ENCODE measurements around the gene DPH1.

DPH1 gene

DNA sequence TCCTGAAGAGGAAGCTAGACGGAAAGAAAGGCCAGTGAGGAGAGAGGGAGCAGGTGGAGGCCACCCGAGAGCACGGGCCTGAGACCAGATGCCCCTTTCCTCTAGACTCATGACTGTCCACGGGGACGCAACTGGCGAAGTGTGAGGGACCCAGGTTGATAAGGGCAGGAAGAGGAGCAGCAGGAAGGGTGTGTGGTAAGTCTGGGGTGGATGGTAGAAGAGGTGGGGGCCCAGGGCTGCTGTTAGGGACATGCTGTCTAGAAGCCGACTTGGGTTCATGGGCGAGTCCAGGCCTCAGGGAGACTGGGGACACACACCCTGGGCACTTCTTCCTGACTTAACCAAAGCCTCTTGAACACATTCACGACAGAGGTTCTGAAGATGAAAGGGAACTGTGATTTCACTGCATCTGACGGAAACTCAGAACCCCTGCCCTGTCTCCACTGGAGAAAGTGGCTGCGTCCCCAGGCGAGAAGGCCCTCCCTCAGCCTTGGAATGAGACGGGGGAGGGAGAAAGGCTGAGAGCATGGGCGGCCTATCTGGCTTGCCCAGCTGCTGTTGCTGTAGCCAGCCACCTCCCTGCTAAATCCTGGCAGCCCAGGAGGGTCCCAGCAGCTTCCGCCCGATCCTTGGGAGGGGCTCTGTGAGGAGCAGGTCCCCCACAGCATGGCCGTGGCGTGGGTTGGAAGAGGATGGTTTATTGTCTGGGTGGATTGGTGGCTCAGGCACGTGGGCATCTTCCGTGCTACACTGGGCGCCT is 30.9 kb downstream of the DPH1 start:
- in situ Hi-C loops (cut with MboI; ENCODE audit: low sequenced_read_pairs, unreplicated experiment), result no loop called here
- DNase-seq (ENCODE audit: low spot score), result peak; percentile 27
- TF ChIP-seq, protein P1, sequence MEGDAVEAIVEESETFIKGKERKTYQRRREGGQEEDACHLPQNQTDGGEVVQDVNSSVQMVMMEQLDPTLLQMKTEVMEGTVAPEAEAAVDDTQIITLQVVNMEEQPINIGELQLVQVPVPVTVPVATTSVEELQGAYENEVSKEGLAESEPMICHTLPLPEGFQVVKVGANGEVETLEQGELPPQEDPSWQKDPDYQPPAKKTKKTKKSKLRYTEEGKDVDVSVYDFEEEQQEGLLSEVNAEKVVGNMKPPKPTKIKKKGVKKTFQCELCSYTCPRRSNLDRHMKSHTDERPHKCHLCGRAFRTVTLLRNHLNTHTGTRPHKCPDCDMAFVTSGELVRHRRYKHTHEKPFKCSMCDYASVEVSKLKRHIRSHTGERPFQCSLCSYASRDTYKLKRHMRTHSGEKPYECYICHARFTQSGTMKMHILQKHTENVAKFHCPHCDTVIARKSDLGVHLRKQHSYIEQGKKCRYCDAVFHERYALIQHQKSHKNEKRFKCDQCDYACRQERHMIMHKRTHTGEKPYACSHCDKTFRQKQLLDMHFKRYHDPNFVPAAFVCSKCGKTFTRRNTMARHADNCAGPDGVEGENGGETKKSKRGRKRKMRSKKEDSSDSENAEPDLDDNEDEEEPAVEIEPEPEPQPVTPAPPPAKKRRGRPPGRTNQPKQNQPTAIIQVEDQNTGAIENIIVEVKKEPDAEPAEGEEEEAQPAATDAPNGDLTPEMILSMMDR (IDR thresholded peaks at IDR 0.05; ENCODE audit: borderline replicate concordance, control extremely low read depth, extremely low read depth, insufficient read depth, missing control alignments), result no peak

DNA sequence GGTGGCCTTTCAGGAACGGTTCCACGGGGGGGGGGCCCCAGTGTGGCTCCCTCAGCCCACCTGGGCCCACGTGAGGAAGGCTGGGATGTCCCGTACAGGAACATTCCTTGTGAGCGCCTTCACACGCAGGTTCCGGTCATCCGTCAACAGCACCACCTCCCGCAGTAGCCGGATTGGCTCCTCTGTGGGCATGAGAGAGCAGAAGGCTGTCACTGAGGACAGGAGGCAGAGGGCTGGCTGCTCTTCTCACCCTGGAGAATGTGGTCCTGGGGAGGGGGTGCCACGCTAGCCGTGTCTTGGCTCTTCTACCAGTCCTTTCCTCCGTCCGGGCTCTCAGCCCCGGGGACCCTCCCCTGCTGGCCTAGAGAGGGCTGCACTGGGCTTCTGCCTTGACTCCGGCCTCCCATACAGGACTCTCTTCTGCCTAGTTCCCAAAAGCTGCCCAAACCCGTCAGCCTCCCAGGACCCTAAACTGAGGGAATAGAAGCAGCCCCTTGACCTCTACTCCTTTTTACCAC is 31.5 kb downstream of the DPH1 start:
- in situ Hi-C loops (cut with MboI; ENCODE audit: low sequenced_read_pairs, unreplicated experiment), result no loop called here
- DNase-seq (ENCODE audit: low spot score), result no peak
- TF ChIP-seq, protein P1 (IDR thresholded peaks at IDR 0.05; ENCODE audit: borderline replicate concordance, control extremely low read depth, extremely low read depth, insufficient read depth, missing control alignments), result no peak

DNA sequence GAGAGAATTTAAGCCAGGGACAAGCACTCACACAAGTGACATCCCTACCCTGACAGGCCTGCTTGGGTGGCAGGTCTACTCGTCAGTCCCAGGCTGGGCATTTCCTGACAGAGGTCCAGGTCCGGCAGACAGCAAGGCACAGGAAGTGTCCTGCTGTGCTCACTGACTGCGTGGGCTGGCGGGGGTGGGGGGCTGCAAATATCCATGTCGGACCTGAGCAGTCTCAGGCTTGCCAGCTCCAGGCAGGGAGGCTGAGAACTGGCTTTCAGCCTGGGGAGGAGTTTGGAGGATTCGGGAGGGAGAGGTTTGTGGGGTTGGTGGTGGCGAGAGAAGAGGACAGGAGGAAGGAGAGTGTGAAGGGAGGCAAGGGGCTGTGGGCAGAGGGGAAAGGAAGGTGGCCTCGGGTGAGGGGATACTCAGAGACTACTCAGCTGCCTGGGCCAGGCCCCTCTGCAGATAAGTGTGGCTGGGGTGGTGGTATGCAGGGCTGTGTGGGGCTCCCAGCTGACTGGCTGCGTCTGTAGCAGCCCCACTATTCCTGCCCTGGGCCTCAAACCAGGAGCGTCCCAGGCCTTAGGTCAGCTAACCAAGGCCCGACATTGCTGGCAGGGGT is 32.7 kb downstream of the DPH1 start:
- no peak for DNase-seq (ENCODE audit: low spot score)
- in situ Hi-C loops (cut with MboI; ENCODE audit: low sequenced_read_pairs, unreplicated experiment), result no loop called here
- TF ChIP-seq, protein P1 (IDR thresholded peaks at IDR 0.05; ENCODE audit: borderline replicate concordance, control extremely low read depth, extremely low read depth, insufficient read depth, missing control alignments), result no peak

DNA sequence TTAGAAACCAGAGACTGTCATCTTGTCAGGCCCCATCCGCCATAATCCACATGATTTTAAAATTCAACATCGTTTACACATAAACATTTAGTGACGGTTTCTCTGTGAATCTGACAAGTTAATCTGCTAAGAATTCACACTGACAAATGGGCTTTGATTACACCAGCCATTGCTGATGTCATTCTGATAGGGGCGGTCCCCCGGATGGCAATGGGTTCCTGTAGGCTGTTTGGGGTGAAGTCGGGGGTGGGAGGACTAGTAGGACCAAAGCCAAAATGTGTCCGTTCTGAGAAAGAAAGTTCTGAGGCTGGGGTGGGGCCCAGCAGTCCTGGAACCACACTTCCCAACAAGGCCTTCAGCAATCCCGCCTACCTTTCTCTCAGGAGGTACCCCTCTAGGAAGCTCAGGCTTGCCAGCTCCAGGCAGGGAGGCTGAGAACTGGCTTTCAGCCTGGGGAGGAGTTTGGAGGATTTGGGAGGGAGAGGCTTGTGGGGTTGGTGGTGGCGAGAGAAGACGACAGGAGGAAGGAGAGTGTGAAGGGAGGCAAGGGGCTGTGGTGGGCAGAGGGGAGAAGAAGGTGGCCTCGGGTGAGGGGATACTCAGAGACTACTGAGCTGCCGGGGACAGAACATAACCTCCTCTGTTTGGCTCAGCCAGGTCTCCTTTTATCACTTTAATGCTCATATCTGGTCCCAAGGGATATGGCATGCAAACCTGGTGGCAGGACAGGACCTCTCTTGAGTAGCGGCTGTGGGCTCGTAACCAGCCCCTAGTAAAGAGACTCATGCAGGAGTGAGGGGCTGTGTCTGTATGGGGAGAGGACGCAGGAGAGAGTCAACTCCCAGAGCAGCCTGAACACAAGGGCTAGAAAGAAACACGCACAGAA is 33.6 kb downstream of the DPH1 start:
- TF ChIP-seq, protein P1 (IDR thresholded peaks at IDR 0.05; ENCODE audit: borderline replicate concordance, control extremely low read depth, extremely low read depth, insufficient read depth, missing control alignments), result no peak
- in situ Hi-C loops (cut with MboI; ENCODE audit: low sequenced_read_pairs, unreplicated experiment), result no loop called here
- DNase-seq (ENCODE audit: low spot score), result peak; percentile 49

DNA sequence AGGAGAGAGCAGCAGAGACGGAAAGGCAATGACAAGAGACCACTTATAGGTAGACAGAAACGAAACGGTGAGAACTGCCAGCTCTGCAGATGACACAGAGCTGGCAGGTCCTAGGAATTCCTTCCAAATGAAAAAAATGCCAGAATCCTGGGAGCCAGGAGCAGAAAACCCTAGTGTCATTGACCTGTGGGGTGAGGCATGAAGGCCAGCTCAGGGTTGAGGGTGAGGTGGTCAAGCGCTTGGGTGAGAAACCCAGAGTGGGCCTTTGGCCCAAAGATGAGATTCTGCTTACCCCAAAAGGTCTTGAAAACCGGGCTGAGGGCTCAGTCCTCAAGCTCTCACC is 34.2 kb downstream of the DPH1 start:
- in situ Hi-C loops (cut with MboI; ENCODE audit: low sequenced_read_pairs, unreplicated experiment), result no loop called here
- TF ChIP-seq, protein P1 (IDR thresholded peaks at IDR 0.05; ENCODE audit: borderline replicate concordance, control extremely low read depth, extremely low read depth, insufficient read depth, missing control alignments), result no peak
- DNase-seq (ENCODE audit: low spot score), result no peak

DNA sequence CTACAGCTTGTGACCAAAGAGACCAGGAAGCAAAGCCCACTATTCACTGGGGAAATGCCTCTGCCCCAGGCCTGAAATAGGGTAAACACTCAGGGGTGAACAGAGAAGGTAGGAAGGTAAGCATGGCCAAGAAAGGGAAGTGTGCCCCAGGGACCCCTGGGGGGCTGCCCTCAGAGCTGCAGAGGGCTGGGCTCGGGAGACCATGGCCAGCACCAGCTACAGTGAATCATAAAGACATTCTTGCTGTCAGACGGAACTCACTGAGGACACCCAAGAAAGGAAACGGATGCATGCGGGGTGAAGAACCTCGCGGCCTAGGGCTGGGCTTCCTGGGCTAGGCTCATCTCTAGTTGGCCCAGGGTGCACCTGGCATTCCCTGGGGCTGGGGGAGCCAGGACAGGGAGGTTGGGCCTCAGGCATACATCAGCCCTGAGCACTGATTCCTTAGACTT is 34.6 kb downstream of the DPH1 start:
- in situ Hi-C loops (cut with MboI; ENCODE audit: low sequenced_read_pairs, unreplicated experiment), result no loop called here
- DNase-seq (ENCODE audit: low spot score), result peak; percentile 50
- TF ChIP-seq, protein P1 (IDR thresholded peaks at IDR 0.05; ENCODE audit: borderline replicate concordance, control extremely low read depth, extremely low read depth, insufficient read depth, missing control alignments), result no peak

Data from GM13976 (cell line).